Fibroblast of the conjunctiva (primary cell): ENCODE results near the gene EVC2.

ENCODE experiments used
- DNase-seq: peaks from one replicate; pipeline ENCODE4 v3.0.0-alpha.2; 2010; ENCODE audit warnings: low read depth

EVC2 gene, protein sequence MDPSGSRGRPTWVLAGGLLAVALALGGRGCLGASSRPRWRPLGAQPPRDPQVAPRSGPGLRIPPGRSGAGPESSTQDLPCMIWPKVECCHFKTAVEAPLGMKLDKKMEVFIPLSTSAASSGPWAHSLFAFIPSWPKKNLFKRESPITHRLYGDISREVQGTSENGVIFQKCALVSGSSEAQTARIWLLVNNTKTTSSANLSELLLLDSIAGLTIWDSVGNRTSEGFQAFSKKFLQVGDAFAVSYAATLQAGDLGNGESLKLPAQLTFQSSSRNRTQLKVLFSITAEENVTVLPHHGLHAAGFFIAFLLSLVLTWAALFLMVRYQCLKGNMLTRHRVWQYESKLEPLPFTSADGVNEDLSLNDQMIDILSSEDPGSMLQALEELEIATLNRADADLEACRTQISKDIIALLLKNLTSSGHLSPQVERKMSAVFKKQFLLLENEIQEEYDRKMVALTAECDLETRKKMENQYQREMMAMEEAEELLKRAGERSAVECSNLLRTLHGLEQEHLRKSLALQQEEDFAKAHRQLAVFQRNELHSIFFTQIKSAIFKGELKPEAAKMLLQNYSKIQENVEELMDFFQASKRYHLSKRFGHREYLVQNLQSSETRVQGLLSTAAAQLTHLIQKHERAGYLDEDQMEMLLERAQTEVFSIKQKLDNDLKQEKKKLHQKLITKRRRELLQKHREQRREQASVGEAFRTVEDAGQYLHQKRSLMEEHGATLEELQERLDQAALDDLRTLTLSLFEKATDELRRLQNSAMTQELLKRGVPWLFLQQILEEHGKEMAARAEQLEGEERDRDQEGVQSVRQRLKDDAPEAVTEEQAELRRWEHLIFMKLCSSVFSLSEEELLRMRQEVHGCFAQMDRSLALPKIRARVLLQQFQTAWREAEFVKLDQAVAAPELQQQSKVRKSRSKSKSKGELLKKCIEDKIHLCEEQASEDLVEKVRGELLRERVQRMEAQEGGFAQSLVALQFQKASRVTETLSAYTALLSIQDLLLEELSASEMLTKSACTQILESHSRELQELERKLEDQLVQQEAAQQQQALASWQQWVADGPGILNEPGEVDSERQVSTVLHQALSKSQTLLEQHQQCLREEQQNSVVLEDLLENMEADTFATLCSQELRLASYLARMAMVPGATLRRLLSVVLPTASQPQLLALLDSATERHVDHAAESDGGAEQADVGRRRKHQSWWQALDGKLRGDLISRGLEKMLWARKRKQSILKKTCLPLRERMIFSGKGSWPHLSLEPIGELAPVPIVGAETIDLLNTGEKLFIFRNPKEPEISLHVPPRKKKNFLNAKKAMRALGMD

DNA sequence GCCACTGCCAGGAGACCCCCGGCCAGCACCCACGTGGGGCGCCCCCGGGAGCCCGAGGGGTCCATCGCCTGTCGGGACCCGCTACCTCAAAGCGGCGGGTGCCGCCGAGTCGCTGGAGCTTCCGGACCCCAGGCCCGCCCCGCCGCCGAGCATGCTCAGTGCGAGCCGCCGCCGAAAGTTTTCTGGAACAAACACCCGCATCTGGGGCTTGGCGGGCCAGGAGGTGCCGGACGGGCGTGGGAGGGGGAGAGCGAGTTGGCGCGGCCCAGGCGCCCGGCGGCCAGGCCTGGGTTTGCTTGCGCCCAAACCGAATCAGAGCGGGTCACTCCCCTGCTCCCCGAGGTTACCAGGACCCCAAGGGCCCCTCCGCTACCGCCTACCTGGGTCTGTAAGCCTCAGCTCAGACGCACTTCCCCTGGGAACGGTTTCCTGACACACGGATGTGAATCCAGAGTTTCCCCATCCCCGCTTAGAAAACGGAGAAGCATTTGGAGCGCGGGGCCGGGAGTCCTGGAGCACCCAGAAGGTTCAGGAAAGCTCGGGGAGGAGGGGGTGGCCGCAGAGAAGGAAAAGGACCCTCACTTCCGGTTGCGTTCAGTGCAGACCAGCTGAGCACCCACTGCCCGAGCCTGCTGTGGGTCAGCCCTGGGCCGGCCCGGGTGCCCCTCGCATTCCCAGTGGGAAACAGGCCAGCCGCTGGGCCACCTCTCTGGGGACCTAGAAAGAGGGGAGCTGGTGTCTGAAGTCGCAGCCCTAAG lies at the start of gene EVC2:
Gene EVC2 (minus strand): TSS at position 111 of the 758 bp plus-strand sequence. CDS start 46 bp downstream, at position 65.
- DNase-seq = no peak

- DNase-seq = no peak
Observed at GRCh38 chr4:5757954-5758353, 49.6 kb upstream of the EVC2 start.

DNA sequence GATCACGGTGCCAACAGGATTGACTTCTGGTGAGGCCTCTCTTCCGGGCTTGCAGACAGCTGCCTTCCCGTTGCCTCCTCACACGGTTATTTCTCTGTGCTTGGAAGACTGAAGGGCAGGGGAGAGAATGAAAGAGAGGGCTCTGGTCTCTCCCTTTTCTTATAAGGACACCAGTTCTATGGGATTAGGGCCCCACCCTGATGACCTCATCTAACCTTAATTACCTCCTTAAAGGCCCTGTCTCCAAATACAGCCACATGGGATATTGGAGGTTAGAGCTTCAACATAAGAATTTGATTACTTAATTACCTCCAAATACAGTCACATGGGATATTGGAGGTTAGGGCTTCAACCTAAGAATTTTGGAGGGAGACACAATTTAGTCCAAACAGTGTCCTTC lies 49.2 kb upstream of the EVC2 start:
- DNase-seq = no peak

- DNase-seq = no peak
Observed at GRCh38 chr4:5757091-5757490, 48.7 kb upstream of the EVC2 start.

DNA sequence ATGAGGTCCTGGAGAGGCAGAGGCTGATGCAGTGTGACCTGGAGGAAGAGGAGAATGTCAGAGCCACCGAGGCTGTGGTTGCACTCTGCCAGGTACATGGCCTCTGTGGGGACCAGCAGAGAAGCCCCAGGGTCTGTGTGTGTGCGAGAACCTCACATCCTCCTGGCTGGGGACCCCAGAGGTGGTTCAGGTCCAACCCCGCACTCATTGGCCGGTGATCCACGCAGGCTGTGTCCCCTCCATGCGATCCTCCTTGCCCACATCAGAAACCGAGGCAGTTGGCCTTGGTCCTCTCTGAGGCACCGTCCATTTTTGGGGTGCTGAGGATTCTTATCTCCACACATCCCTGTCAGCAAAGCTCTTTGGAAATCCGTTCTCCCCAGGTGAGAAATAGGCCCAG lies 47.9 kb upstream of the EVC2 start:
- DNase-seq = no peak

- no peak for DNase-seq
Observed at GRCh38 chr4:5755679-5756078, 47.3 kb upstream of the EVC2 start.

DNA sequence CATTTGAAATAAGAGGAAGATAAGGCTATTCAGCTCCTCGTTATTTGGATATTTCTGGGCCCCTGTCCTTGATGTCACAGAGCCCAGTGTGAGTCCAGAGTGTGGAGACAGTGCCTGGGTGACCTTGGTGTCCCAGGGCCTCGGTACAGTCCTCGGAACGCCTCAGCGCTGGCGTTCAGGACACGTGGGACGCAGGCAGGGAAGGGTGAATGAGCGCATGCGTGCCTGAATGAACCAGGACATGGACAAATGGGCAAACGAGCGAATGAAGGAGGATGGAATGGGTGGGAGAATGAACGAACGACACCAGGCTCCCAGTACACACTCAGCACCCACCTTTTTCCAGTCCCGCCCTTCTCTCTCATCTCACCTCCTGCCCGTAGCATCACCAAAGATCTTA lies 46.8 kb upstream of the EVC2 start:
- no peak for DNase-seq

- DNase-seq = no peak
Observed at GRCh38 chr4:5754529-5754881, 46.1 kb upstream of the EVC2 start.

DNA sequence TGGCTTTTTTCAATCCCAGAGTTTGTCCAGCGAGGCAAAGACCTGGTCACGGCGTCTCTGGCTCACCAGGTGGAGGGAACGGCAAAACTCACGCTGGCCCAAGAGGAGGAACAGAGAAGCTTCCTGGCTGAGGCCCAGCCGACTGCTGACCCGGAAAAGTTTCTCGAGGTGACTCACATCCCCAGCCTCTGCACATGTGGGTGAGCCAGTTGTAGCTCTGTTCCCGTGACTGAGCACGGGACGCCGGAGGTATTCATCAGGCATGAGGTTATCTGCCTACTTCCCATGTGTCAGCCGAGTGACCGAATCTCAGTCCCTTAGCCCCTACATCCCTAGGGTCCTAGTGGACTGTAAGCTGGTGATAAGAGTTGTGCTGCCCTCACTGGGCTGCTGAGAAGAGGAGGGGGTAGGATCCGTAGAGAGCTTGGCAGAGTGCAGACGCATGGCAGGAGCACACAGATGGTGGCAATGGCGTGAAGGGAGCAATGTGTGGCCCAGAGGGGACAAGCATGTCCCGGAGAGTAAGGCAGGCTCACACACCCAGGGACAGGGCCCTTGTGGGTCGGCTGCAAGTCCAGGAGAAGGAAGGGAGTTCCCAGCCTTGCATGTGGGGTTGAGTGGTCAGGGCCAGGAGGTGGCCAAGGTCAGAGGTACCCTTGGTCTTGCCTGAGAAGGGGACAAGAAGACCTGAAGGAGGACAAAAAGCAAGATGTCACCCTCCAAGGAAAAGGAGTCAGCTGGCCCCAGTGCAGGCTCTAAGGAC lies 45.6 kb upstream of the EVC2 start:
- peak; percentile 63 for DNase-seq

- DNase-seq = no peak
Observed at GRCh38 chr4:5753366-5753765, 45.0 kb upstream of the EVC2 start.

GRCh38 chr4:5752376-5753184 lies 44.2 kb upstream of the EVC2 start:
- DNase-seq = peak; percentile 67

DNA sequence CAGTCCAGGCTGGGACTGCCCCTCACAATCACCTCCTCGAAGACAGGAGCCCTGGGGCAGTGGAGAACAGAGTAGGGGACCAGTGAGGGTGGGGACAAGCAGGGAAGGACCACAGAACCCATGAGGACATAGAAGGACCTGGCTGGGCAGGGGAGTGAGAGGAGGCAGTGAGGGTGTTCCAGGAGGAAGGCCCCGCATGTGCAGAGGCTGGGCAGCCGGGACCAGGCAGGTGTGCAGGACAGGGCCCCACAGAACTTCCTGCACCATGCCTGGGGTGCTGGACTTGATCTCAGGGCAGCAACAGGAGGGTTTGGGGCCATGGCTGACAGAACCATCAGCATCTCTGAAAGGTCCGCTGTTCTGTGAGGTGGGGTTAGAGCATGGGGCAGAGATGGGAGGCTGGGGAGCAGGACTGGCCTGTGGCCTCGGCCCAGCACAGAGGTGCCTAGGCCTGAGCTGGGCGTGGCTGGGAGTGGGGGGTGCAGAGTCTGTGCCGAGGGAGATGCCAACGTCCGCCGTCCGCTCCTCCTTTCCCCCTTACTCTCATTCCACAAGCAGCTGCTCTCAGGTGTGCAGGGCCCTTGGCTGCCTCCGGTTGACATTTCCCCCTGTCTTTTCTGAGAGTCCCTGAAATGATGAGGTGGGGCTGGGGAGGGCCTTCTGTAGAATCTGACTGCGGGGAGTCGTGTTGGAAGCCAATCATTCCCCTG lies 43.5 kb upstream of the EVC2 start:
- DNase-seq = no peak

- DNase-seq = peak; percentile 91
Observed at GRCh38 chr4:5750946-5751665, 42.7 kb upstream of the EVC2 start.

DNA sequence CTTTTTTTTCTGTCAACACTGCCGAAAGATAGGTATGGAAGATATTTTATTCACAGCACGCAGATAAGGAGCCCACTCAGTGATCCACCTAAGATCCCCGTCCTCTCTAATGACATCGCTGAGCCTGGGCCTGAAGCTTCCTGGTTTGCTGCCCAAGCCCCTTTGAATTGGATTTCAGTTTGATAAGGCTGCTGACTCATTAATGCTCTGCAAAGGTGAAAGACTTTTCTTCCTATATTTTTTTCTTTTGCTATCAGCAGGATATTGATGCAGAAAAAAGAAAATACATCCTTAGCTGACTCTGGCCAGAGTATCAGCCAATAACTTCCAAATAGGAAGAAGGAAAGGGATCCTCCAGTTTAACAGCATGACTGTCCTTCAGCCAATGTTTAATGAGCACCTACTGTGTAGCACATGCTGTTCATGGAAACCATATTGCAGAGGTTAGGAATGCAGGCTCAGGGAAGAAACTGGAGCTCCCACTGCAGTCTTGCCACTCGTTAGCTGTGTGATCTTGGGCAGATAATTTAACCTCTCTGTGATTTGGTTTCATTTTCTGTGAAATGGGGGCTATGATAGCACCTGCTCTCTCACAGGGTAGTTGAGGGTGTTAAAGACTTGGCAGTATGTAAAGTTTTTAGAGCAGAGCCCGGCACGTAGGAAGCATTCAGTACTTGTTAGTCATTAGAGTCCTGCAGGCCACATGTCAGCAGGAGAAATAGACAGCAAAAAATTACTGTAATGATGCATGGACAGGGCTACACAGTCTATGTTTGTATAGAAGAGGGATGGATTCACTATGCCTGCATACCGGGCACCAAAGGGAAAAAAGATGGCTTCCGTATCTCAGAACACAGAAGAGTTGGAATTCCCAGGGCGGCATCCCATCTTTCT lies 41.9 kb upstream of the EVC2 start:
- peak; percentile 47 for DNase-seq

- DNase-seq = no peak
Observed at GRCh38 chr4:5749568-5749967, 41.2 kb upstream of the EVC2 start.

DNA sequence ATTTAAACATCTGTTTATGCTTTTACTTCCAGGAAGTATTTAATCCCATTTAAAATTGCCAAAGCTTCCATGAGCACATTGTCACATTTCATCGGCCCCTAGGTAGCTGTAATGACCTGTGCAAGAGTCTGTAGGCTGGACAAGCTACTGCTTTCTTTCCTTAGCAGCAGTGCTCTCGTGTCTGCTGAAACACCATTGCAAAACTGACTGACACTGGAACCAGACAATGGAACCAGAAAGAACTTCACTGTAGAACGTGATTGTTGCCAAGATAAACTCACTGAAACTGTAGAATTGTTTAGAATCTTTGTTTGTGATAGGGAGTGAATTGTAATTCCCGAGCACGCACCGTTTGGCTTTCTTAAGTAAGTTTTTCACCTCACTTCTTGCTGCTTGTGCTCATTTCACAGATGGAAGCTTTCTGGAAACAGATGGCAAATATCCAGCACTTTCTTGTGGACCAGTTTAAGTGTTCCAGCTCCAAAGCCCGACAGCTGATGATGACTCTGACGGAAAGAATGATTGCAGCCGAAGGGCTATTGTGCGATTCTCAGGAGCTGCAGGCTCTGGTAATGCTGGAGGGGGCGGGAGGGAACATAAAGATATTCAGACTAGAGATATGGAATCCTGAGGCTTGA lies 39.5 kb upstream of the EVC2 start:
- peak; percentile 98 for DNase-seq
